Midbrain (tissue), 1 donor: ENCODE measurements around the gene COL6A2.
"Not testable (repeated sequence)": the region's sequence is repeated elsewhere in the genome, so short reads cannot be mapped to it uniquely, and the experiment has no call there.

Experiments used
- DNase-seq: peaks from one replicate; lab custom pipeline; 2025; lab: John Stamatoyannopoulos, UW

COL6A2 gene

GRCh38 chr21:46156678-46157077 lies 58.8 kb downstream of the COL6A2 start:
- DNase-seq: no peak

GRCh38 chr21:46157396-46157986 lies 59.6 kb downstream of the COL6A2 start:
- no peak for DNase-seq

- DNase-seq: no peak
Measured at GRCh38 chr21:46157987-46158451, 60.1 kb downstream of the COL6A2 start.

- no peak for DNase-seq
Measured at GRCh38 chr21:46158666-46159300, 60.9 kb downstream of the COL6A2 start.

GRCh38 chr21:46159390-46159789 lies 61.5 kb downstream of the COL6A2 start:
- no peak for DNase-seq

GRCh38 chr21:46159841-46160656 lies 62.1 kb downstream of the COL6A2 start:
- DNase-seq: no peak

GRCh38 chr21:46160657-46160906 lies 62.7 kb downstream of the COL6A2 start:
- DNase-seq: no peak

GRCh38 chr21:46160907-46161632 lies 63.2 kb downstream of the COL6A2 start:
- DNase-seq: no peak

- no peak for DNase-seq
Measured at GRCh38 chr21:46161633-46162592, 64.0 kb downstream of the COL6A2 start.

- DNase-seq: no peak
Measured at GRCh38 chr21:46163380-46163779, 65.5 kb downstream of the COL6A2 start.

GRCh38 chr21:46165098-46165497 lies 67.2 kb downstream of the COL6A2 start:
- DNase-seq: no peak

- DNase-seq: no peak
Measured at GRCh38 chr21:46168238-46168637, 70.3 kb downstream of the COL6A2 start.

- no peak for DNase-seq
Measured at GRCh38 chr21:46168659-46169386, 70.9 kb downstream of the COL6A2 start.

- DNase-seq: not testable (repeated sequence)
Measured at GRCh38 chr21:46170436-46171193, 72.7 kb downstream of the COL6A2 start.

- DNase-seq: no peak
Measured at GRCh38 chr21:46171585-46171984, 73.7 kb downstream of the COL6A2 start.

GRCh38 chr21:46171996-46172862 lies 74.3 kb downstream of the COL6A2 start:
- no peak for DNase-seq

- no peak for DNase-seq
Measured at GRCh38 chr21:46172863-46173528, 75.1 kb downstream of the COL6A2 start.

- no peak for DNase-seq
Measured at GRCh38 chr21:46173573-46173972, 75.7 kb downstream of the COL6A2 start.
